ENCODE results near the gene TENM3.

DNA sequence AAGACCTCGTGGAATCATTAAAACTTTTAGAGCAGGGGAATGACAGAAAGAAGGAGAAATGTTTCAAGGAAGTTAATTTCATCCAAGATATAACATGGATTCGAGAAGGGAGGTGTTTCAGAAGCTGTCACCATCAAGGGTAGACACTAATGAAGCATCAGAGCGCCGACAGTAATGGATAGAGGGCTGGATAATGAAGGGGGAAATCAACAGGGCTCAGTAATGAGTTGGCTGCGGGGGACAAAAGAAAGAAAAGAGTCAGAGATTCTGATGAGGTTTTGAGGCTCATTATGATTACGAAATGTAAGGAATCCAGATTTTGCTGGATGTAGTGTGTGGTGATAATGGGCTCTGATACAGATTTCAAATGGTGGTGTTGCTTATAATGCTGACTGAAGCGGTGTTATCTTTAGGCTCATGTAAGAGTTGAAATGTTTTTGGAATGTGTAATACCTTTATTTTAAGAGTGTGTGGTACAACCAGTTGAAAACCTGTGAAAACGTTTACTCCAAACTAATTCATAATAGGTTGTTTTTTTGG is 39.3 kb upstream of the TENM3 start:
- TF ChIP-seq, protein P1, sequence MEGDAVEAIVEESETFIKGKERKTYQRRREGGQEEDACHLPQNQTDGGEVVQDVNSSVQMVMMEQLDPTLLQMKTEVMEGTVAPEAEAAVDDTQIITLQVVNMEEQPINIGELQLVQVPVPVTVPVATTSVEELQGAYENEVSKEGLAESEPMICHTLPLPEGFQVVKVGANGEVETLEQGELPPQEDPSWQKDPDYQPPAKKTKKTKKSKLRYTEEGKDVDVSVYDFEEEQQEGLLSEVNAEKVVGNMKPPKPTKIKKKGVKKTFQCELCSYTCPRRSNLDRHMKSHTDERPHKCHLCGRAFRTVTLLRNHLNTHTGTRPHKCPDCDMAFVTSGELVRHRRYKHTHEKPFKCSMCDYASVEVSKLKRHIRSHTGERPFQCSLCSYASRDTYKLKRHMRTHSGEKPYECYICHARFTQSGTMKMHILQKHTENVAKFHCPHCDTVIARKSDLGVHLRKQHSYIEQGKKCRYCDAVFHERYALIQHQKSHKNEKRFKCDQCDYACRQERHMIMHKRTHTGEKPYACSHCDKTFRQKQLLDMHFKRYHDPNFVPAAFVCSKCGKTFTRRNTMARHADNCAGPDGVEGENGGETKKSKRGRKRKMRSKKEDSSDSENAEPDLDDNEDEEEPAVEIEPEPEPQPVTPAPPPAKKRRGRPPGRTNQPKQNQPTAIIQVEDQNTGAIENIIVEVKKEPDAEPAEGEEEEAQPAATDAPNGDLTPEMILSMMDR (conservative IDR thresholded peaks at IDR 0.05): no peak
- no peak for TF ChIP-seq ZFX (IDR thresholded peaks at IDR 0.05)

Data from C4-2B (cell line).